Ovary (tissue), 3 donors: ENCODE data around the gene DNTT.

ENCODE experiments used
- CTCF ChIP-seq, 3 donors: fragments of 450-650 bp in 2 of 3; fragments of 200-600 bp in 1 of 3; IDR thresholded peaks; one replicate each; pipeline versions ENCODE4 v1.5.1 to v1.8.0; 2016 to 2022; ENCODE audit warnings: antibody characterized with exemption in 3 of 3, mild to moderate bottlenecking in 1 of 3
- POLR2A ChIP-seq: fragments of 450-650 bp; IDR thresholded peaks from one replicate; pipeline ENCODE4 v1.6.1; 2017; ENCODE audit warnings: antibody characterized with exemption, mild to moderate bottlenecking, moderate library complexity
- donor health status: DM: no; HTN: no; CAD: no.

- TF ChIP-seq POLR2A (no peak), CTCF (IDR thresholded peaks at IDR 0.05) (peak in 2 of 3 donors; percentile 13 to 25)
These were observed 66.4 kb downstream of the DNTT start for GRCh38 chr10:96370584-96371157.
